T47D (cell line): ENCODE measurements around the gene EIF2S3B.

Experiments used
- DNase-seq, 2 experiments: peaks; one replicate each; pipeline versions ENCODE4 v3.0.0 to v3.0.0-alpha.2; 2011 to 2012; ENCODE audit warnings: low read depth in 1 of 2, low spot score in 1 of 2
- JUND ChIP-seq: IDR thresholded peaks from 2 replicates; pipeline ENCODE4 v1.6.1; 2012; ENCODE audit warnings: low read depth
- in situ Hi-C: cut with HindIII; loops from 2 replicates; pipeline ENCODE4 v1.10.0; 2016; ENCODE audit warnings: low sequenced_read_pairs, low pct_unique_long_range_greater_than_20kb

Gene EIF2S3B

DNA sequence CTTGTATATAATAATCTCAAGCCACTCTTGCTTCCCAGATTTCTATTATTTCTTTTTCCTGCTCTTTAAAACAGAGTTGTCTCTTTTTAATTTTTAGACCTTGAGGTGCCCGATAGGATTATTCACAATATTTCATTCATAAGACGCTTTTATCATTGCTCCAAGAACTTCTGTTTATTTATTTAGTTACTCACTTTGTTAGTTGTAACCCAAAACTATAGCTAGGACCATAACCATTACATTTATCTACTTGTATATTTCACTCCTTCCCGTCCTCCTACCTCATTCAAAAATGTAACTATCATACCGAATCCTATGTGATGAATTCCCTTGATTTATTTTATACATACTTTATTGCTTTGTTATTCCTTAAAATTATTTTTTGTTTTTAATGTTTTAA, 7.1 kb downstream of the EIF2S3B start:
- TF ChIP-seq JUND, result no peak
- in situ Hi-C loops, result no loop called here
- DNase-seq, result no peak

DNA sequence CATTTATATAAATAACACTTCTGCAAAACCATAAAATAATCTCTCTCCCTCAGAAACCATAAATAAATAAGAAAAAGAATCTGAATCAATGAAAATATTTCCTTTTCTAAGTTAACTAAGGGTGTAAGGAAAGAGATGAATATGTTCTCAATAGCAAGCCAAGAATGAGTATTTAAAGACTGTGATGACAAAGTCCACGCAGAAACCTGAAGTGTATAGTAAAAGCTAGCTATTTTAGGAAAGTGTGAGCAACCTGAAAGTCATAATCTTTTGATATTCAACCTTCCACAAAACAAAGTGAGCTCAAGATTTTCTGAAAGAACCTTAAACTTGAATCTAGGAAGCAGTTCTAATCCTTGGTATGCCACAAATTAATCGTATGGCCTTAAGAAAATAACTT, 15.9 kb downstream of the EIF2S3B start:
- in situ Hi-C loops, result no loop called here
- TF ChIP-seq JUND, result no peak

DNA sequence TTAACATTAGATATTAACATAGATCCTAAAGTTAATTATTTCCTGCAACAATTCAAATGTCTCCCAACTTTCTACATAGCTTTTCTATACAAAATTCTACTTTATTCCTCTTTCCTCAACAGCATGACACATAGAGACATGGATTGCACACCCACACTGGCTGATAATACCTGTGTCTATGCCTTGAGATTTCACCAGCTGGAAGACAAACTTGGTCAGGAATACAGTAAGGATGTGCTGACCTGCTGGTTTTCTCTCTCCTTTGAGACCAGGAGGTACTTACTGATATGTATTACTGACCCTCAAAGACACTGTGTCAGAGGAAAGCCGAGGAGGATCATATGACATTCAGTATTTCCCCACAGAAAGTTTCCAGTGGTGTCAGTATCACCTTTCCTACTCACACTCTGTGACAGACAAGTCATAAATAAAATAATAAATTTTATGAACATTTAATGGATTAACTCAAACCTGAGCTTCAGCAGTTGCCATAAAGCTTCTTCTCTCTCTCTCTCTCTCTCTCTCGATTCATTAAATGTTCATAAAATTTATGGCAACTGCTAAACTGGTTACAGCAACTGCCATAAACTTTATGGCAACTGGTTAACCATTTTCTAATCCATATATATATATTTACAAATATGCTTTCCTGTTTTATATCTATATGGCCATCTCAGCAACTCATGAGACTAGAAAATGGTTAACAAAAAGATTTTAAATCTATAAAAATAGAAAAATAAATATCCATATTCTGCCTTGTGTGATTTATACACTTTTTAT, 22.7 kb downstream of the EIF2S3B start:
- DNase-seq, result no peak
- TF ChIP-seq JUND, result no peak
- in situ Hi-C loops, result no loop called here

More for the DNA sequence above, 15.9 kb downstream of the EIF2S3B start:
- no peak for DNase-seq

DNA sequence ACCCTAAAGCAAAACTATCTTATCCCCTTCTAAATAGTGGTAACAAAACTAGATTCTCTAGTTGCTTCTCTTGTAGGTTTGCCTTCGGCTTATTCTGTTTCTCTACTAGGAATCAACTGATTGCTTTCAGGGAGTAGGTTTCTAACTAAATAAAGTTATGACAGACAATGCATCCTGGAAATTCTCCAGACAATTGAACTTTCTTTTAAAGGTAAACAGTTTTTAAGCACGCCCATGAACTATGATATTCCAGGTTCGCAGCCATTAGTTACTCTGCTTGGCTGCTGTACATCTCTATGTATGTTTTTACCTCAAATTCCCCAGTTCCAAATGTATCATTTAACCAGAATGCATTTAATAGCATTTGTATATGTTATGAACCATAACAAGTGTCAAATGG, 23.9 kb downstream of the EIF2S3B start:
- DNase-seq, result no peak
- TF ChIP-seq JUND, result no peak
- in situ Hi-C loops, result no loop called here

DNA sequence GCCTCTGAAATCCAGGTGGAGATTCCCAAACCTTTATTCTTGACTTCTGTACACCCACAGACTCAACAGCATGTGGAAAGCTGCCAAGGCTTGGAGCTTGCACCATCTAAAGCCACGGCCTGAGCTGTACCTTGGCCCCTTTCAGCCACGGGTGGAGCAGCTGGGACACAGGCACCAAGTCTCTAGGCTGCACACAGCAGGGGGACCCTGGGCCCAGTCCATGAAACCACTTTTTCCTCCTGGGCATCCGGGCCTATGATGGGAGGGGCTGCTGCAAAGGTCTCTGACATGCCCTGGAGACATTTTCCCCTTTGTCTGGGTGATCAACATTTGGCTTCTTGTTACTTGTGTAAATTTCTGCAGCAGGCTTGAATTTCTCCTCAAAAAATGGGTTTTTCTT, 32.0 kb downstream of the EIF2S3B start:
- in situ Hi-C loops, result no loop called here
- DNase-seq, result no peak
- TF ChIP-seq JUND, result no peak

DNA sequence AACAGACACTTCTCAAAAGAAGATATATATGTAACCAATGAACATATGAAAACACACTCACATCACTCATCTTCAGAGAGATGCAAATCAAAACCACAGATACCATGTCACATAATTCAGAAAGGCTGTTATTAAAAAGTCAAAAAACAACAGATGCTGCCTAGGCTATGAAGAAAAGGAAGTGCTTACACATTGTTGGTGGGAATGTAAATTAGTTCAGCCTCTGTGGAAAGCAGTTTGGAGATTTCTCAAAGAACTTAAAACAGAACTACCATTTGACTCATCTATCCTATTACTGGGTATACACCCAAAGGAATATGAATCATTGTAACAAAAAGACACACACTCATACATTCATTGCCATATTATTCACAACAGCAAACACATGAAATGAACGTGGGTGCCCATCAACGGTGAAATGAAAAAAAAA, 35.1 kb downstream of the EIF2S3B start:
- in situ Hi-C loops, result no loop called here
- DNase-seq, result no peak
- no peak for TF ChIP-seq JUND

DNA sequence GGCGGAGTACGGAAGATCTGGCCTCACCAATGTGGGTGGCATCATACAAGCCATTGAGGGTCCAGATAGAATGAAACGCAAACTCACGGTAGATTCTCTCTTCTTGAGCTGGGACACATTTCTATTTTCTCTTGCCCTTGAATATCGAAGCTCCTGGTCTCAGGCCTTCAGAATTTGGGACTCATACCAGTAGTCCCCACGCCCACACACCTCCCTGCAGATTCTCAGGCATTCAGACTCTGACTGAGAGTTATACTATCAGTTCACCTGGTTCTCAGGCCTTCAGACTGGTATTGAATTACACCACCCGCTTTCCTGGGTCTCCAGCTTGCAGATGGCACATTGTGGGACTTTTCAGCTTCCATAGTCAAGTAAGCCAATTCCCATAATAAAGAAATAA, 37.8 kb downstream of the EIF2S3B start:
- in situ Hi-C loops, result no loop called here
- TF ChIP-seq JUND, result no peak
- DNase-seq, result no peak

DNA sequence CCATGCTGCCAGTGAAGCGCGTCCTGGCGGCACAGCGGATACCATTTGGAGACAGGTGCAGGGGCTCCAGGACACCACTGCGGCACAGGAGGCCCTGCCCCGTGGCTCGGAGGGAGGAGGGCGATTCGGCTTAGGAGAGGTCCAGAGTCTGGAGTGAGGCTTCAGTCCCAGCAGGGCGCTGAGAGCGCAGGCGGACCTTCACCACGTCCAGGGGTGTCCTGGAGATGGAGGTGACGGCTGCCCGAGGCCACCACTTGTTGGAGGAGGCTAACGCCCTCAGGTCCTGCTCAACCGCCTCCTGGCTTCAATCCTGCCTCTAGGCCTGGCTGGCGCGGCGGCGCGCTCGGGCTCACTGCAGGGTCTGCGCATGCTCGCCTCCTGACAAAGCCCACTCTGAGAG, 45.7 kb downstream of the EIF2S3B start:
- TF ChIP-seq JUND, result no peak
- DNase-seq, result no peak
- in situ Hi-C loops, result no loop called here

DNA sequence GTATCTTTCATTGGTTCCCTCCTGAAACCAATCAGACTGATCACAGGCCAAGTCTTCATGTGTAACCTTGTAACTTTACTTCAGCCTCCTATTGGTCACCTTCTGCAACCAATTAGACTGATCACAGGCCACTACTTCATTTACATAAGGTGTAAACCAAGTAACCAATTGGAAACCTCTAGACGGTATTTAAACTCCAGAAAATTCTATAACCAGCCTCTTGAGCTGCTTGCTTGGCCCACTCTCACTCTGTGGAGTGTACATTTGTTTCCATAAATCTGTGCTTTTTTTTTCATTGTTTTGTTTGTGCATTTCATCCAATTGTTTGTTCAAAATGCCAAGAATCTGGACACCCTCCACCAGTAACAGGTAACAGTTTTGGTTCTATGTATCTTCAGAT, 47.5 kb downstream of the EIF2S3B start:
- in situ Hi-C loops, result no loop called here
- no peak for DNase-seq
- no peak for TF ChIP-seq JUND

DNA sequence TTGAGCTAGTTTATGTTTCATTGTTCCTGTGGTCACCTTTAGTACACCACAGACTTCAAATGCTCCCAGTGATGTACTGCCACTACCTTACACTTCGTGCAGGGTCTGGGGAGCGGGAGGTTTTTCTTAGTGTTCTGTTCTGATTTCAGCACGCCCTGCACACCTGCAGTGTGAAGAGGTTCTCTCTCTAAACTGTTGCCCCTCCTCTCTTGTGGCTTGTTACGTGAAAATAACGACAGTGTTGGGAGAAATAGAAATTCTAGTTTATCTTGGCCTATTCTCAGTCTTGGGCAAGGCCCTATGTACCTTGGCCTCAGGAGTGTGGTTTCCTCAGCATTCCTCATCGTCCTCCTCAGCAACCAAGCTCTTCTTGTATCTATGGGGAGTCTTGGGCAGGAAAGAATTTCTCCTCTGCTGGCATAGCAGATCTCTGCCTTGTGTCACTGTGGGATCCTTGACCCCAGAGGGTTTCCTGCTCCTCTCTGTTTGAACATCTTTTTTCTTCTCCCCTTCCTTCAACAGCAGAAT, 48.6 kb downstream of the EIF2S3B start:
- TF ChIP-seq JUND, result no peak
- no peak for DNase-seq
- in situ Hi-C loops, result no loop called here

DNA sequence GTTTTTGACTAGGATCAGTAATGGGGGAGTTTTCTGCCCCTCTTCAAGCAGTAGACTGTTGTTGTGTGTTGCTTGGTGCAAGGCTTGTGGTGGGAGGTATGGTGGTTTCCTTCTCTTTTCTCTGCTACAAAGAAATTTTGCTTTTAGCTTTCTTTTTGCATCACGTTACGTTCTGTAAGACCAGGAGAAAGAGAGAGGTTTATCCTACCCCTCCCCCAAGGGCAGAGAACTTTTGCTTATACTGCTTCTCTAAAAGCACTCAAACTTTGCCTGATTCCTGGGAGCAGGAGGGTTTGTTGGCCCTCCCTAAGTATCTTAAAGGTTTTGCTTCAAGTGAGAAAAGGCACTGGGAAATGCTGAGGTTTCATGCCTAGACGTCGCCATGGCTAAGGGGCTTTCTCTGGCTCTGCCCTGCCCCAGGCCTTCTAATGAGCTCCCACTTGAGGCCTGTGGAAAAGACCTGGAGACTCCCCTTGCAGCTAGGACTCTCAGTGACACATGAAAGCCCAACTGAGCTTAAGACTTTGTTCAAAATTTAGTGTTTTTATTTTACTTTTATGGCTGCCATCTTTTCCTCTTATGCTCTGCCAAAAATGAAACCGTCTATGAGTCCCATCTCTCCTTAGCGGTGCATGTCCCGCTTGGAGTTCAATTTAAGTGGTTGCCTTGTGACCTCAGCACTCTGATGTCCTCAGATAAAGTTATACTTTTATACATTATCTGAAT, 49.2 kb downstream of the EIF2S3B start:
- DNase-seq, result no peak
- no peak for TF ChIP-seq JUND
- in situ Hi-C loops, result no loop called here

DNA sequence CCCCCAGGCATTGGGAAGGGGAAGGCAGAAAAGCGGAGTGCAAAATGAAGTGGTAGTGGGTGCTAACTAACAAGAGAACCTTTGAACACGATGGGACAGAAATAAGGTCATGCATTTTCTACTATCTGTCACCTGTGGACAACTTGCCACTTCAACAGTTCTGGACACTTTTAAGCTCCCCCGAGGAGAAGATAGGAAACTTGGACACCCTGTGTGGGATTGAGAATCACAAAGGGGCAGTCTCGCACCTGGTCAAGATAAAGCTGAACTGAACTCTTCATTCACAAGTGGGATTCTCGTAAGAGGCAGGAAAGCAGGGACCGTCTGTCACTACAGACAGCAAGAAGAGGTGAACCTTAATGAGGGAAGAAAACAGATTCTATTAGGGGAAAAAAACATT, 51.6 kb downstream of the EIF2S3B start:
- in situ Hi-C loops, result no loop called here
- TF ChIP-seq JUND, result no peak
- no peak for DNase-seq

DNA sequence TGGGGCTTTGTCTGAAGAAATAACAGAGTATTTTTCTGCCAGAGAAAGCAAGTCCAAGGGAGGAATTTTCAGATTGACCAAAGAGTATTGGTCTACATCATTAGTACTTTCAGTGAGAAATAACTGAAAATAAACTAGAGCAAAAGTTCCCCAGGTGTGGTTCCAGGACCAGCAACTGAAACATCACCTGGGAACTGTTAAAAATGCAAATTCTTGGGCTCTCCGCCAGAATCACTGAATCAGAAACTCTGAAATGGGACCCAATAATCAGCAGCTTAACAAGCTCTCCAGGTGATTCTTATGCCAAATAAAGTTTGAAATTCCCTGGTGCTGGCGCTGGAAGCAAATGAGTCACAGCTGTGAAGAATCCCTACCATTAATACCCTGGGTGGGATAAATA, 52.1 kb downstream of the EIF2S3B start:
- no peak for TF ChIP-seq JUND
- in situ Hi-C loops, result no loop called here
- no peak for DNase-seq
